ENCODE data around the gene COL5A3. TPM values are rescaled to one million over a fixed set of nuclear protein-coding genes. Genes with fewer than 3 reads are reported as not detected.

COL5A3 gene
- total RNA-seq, 2 donors from 2014 or later = 6.8 to 7.2 TPM

- Histone ChIP-seq H3K27ac (no peak within 1 kb of the TSS), H3K27me3 (peaks cover 5 to 12% of the 10 kb centered on the region in 2 donors), H3K9me3 (no peaks in the 10 kb centered on the region), H3K36me3 (no peaks in the 10 kb centered on the region), H3K4me3 (peak within 1 kb of the TSS; percentile 15 to 47), H3K4me1 (peaks cover 0 to 27% of the 10 kb centered on the region in 2 donors)
- no peak for DNase-seq (ENCODE audit: low spot score)
- TF ChIP-seq CTCF (IDR thresholded peaks at IDR 0.05) = no peak
Observed at GRCh38 chr19:9936326-9937000, 73.8 kb downstream of the COL5A3 start, which contains the start of gene OLFM2. Gene OLFM2, minus strand, starts transcription at chr19:9936515. Its CDS starts 149 bp downstream, at chr19:9936366.

GRCh38 chr19:9935506-9936325 is 74.6 kb downstream of the COL5A3 start:
- no peak for TF ChIP-seq CTCF (IDR thresholded peaks at IDR 0.05)
- Histone ChIP-seq H3K27me3 (peaks cover 5 to 12% of the 10 kb centered on the region in 2 donors), H3K4me1 (peaks cover 0 to 27% of the 10 kb centered on the region in 2 donors), H3K4me3 (peak overlapping the region; percentile 15 to 47), H3K27ac (no peak overlapping the region), H3K36me3 (no peaks in the 10 kb centered on the region), H3K9me3 (no peaks in the 10 kb centered on the region)
- DNase-seq (ENCODE audit: low spot score) = no peak

- no peaks in the 10 kb centered on the region for H3K36me3 ChIP-seq
- TF ChIP-seq CTCF (IDR thresholded peaks at IDR 0.05) = peak; percentile 76 to 85
- no peaks in the 10 kb centered on the region for H3K9me3 ChIP-seq
- H3K27me3 ChIP-seq = peaks cover 5 to 12% of the 10 kb centered on the region in 2 donors
- peaks cover 0 to 27% of the 10 kb centered on the region in 2 donors for H3K4me1 ChIP-seq
- no peak overlapping the region for H3K27ac ChIP-seq
- no peak overlapping the region for H3K4me3 ChIP-seq
- DNase-seq (ENCODE audit: low spot score) = peak; percentile 67
Observed at GRCh38 chr19:9934132-9934950, 76.0 kb downstream of the COL5A3 start.

GRCh38 chr19:9932835-9933234 is 77.5 kb downstream of the COL5A3 start:
- Histone ChIP-seq H3K4me1 (peaks cover 0 to 27% of the 10 kb centered on the region in 2 donors), H3K36me3 (no peaks in the 10 kb centered on the region), H3K9me3 (no peaks in the 10 kb centered on the region), H3K4me3 (no peak overlapping the region), H3K27me3 (peaks cover 5 to 12% of the 10 kb centered on the region in 2 donors), H3K27ac (no peak overlapping the region)
- DNase-seq (ENCODE audit: low spot score) = no peak
- no peak for TF ChIP-seq CTCF (IDR thresholded peaks at IDR 0.05)

GRCh38 chr19:9931629-9932028 is 78.7 kb downstream of the COL5A3 start:
- H3K36me3 ChIP-seq = no peaks in the 10 kb centered on the region
- TF ChIP-seq CTCF (IDR thresholded peaks at IDR 0.05) = no peak
- H3K4me1 ChIP-seq = peaks cover 0 to 24% of the 10 kb centered on the region in 2 donors
- no peak overlapping the region for H3K4me3 ChIP-seq
- H3K27ac ChIP-seq = no peak overlapping the region
- H3K27me3 ChIP-seq = peaks cover 5 to 12% of the 10 kb centered on the region in 2 donors
- H3K9me3 ChIP-seq = no peaks in the 10 kb centered on the region
- no peak for DNase-seq (ENCODE audit: low spot score)
